GM23248 (cell line): Measurements from ENCODE around the gene TUBG1. TPM values are rescaled to one million over a fixed set of nuclear protein-coding genes. Genes with fewer than 3 reads are reported as not detected.

Source experiments
- DNase-seq: peaks from one replicate; pipeline ENCODE4 v3.0.0-alpha.2; 2015
- H2AFZ ChIP-seq: fragments of 200-600 bp; sonication (generic); 2 replicates; pipeline ENCODE4 v1.6.1; 2016; ENCODE audit warnings: antibody characterized with exemption
- H3F3A ChIP-seq: fragments of 200-600 bp; sonication (generic); 2 replicates; pipeline ENCODE4 v1.6.1; 2016; ENCODE audit warnings: mild to moderate bottlenecking, antibody characterized with exemption, mixed run types; ENCODE audit not compliant: insufficient read depth
- H3K27ac ChIP-seq: fragments of 200-600 bp; sonication (generic); 2 replicates; pipeline ENCODE4 v1.5.1; 2016; ENCODE audit warnings: mild to moderate bottlenecking
- H3K27me3 ChIP-seq: fragments of 200-600 bp; sonication (generic); replicated peaks from 2 replicates; pipeline ENCODE4 v1.6.1; 2016; ENCODE audit warnings: mild to moderate bottlenecking; ENCODE audit not compliant: insufficient read depth
- H3K36me3 ChIP-seq: fragments of 200-600 bp; sonication (generic); 2 replicates; pipeline ENCODE4 v1.6.1; 2016; ENCODE audit warnings: low read depth, mild to moderate bottlenecking
- H3K4me1 ChIP-seq: fragments of 200-600 bp; sonication (generic); 2 replicates; pipeline ENCODE4 v1.6.1; 2016; ENCODE audit warnings: mild to moderate bottlenecking; ENCODE audit not compliant: insufficient read depth
- H3K4me2 ChIP-seq: fragments of 200-600 bp; sonication (generic); one replicate; pipeline ENCODE4 v1.6.1; 2016; ENCODE audit warnings: mild to moderate bottlenecking; ENCODE audit not compliant: unreplicated experiment
- H3K4me3 ChIP-seq: fragments of 200-600 bp; sonication (generic); 2 replicates; pipeline ENCODE4 v1.5.1; 2016; ENCODE audit warnings: mild to moderate bottlenecking
- H3K79me2 ChIP-seq: fragments of 200-600 bp; sonication (generic); 2 replicates; pipeline ENCODE4 v1.6.1; 2016; ENCODE audit warnings: mild to moderate bottlenecking; ENCODE audit not compliant: insufficient read depth
- H3K9ac ChIP-seq: fragments of 200-600 bp; sonication (generic); 2 replicates; pipeline ENCODE4 v1.6.1; 2016; ENCODE audit warnings: mild to moderate bottlenecking
- H3K9me2 ChIP-seq: fragments of 200-600 bp; sonication (generic); 2 replicates; pipeline ENCODE4 v1.6.1; 2016; ENCODE audit warnings: mixed run types, mild to moderate bottlenecking, moderate library complexity; ENCODE audit not compliant: insufficient read depth
- H3K9me3 ChIP-seq: fragments of 200-600 bp; sonication (generic); one replicate; pipeline ENCODE4 v1.6.1; 2017; ENCODE audit warnings: low read depth
- H4K20me1 ChIP-seq: fragments of 200-600 bp; sonication (generic); 2 replicates; pipeline ENCODE4 v1.6.0; 2016; ENCODE audit not compliant: insufficient read depth
- EZH2 ChIP-seq: fragments of 200-600 bp; sonication (generic); IDR thresholded peaks from 2 replicates; pipeline ENCODE4 v1.6.1; 2018; ENCODE audit warnings: antibody characterized with exemption, mild to moderate bottlenecking; ENCODE audit not compliant: insufficient read depth, poor library complexity, severe bottlenecking
- EZH2phosphoT487 ChIP-seq: fragments of 200-600 bp; sonication (generic); IDR thresholded peaks from 2 replicates; pipeline ENCODE4 v1.6.1; 2018; ENCODE audit warnings: antibody characterized with exemption, moderate library complexity, mild to moderate bottlenecking, low read depth; ENCODE audit not compliant: insufficient read depth
- WGBS, 2 experiments: methylation state at CpG; one replicate each; pipeline ENCODE4 v1.1.6; 2015 to 2017; ENCODE audit warnings: low lambda C conversion rate in 2 of 2, low coverage in 1 of 2; ENCODE audit errors: missing lambda C conversion rate in 2 of 2; 5-methylcytosine and 5-hydroxymethylcytosine counted together
- in situ Hi-C: fragments of 300-500 bp; cut with MboI; formaldehyde crosslinking; loops from 2 replicates; pipeline ENCODE4 v1.15.0; 2020
- polyA plus RNA-seq: library from polyadenylated mRNA; unstranded; fragments of >200 nt; fragmentation: Nextera tagmentation; extraction: Ambion mirVana; gene quantifications from 2 replicates; pipeline ENCODE4 v1.2.1, GENCODE V29; 2016
- total RNA-seq: library from RNA; depleted of rRNA; stranded (reverse); fragments of >200 nt; shearing (Covaris generic); gene quantifications from 2 replicates; pipeline ENCODE4 v1.2.3, GENCODE V29; 2014

Gene TUBG1
- total and polyA plus RNA-seq, 2 experiments from 2014 or later: 53.0 to 95.3 TPM

GRCh38 chr17:42571435-42572225 lies 37.9 kb upstream of the TUBG1 start:
- peaks cover 87% of the 10 kb centered on the region for H3K79me2 ChIP-seq

GRCh38 chr17:42573095-42573494 lies 36.4 kb upstream of the TUBG1 start:
- no peaks in the 10 kb centered on the region for H3K27me3 ChIP-seq
- H3K4me2 ChIP-seq: no peak overlapping the region
- H3K4me1 ChIP-seq: peaks cover 9% of the 10 kb centered on the region; the same call in 1 of the 2 replicates
- no peaks in the 10 kb centered on the region for H4K20me1 ChIP-seq
- no peak overlapping the region for H3K27ac ChIP-seq
- no peak overlapping the region for H3K4me3 ChIP-seq
- peaks cover 46% of the 10 kb centered on the region for H3F3A ChIP-seq
- no peak overlapping the region for H2AFZ ChIP-seq
- H3K9me3 ChIP-seq: no peaks in the 10 kb centered on the region
- no peaks in the 10 kb centered on the region for H3K9me2 ChIP-seq
- no peak for DNase-seq
- peaks cover 35% of the 10 kb centered on the region for H3K36me3 ChIP-seq
- TF ChIP-seq EZH2phosphoT487: no peak
- no peak for TF ChIP-seq EZH2
- 96 to 98% methylated on average over 4 of the region's 4 CpGs for WGBS, 2 experiments
- H3K79me2 ChIP-seq: peaks cover 83% of the 10 kb centered on the region
- in situ Hi-C loops: no loop called here
- no peak overlapping the region for H3K9ac ChIP-seq

More at GRCh38 chr17:42571435-42572225, 37.9 kb upstream of the TUBG1 start:
- DNase-seq: no peak
- WGBS, 2 experiments: 81 to 83% methylated on average over 12 of the region's 12 CpGs
- no peak overlapping the region for H3K4me2 ChIP-seq
- in situ Hi-C loops: no loop called here
- H3K36me3 ChIP-seq: peaks cover 35% of the 10 kb centered on the region
- H3K9me2 ChIP-seq: no peaks in the 10 kb centered on the region
- no peaks in the 10 kb centered on the region for H4K20me1 ChIP-seq
- H3K27ac ChIP-seq: no peak overlapping the region
- peaks cover 43% of the 10 kb centered on the region for H3F3A ChIP-seq
- H3K4me1 ChIP-seq: 0 out of 2 replicates have a peak, but pooled peaks cover 5% of the 10 kb centered on the region
- H3K4me3 ChIP-seq: no peak overlapping the region
- no peak for TF ChIP-seq EZH2
- no peak for TF ChIP-seq EZH2phosphoT487
- no peak overlapping the region; the same call in 1 of the 2 replicates for H3K9ac ChIP-seq
- H3K27me3 ChIP-seq: no peaks in the 10 kb centered on the region
- no peaks in the 10 kb centered on the region for H3K9me3 ChIP-seq
- H2AFZ ChIP-seq: no peak overlapping the region

GRCh38 chr17:42574463-42574862 lies 35.0 kb upstream of the TUBG1 start:
- Histone ChIP-seq H4K20me1 (no peaks in the 10 kb centered on the region), H3K9ac (no peak overlapping the region), H3K27ac (no peak overlapping the region), H3K4me3 (no peak overlapping the region), H3K9me2 (no peaks in the 10 kb centered on the region), H3K4me1 (peaks cover 14% of the 10 kb centered on the region; the same call in 1 of the 2 replicates), H3K9me3 (no peaks in the 10 kb centered on the region), H3K79me2 (peaks cover 79% of the 10 kb centered on the region), H2AFZ (no peak overlapping the region), H3K4me2 (no peak overlapping the region), H3F3A (peaks cover 58% of the 10 kb centered on the region), H3K36me3 (peaks cover 35% of the 10 kb centered on the region), H3K27me3 (no peaks in the 10 kb centered on the region)
- no peak for TF ChIP-seq EZH2
- TF ChIP-seq EZH2phosphoT487: no peak
- no peak for DNase-seq
- in situ Hi-C loops: no loop called here
- 78 to 92% methylated on average over 3 of the region's 3 CpGs for WGBS, 2 experiments

- Histone ChIP-seq H3K9me2 (no peaks in the 10 kb centered on the region), H3K9ac (peak overlapping the region; percentile 93), H3F3A (peaks cover 51% of the 10 kb centered on the region), H3K27me3 (no peaks in the 10 kb centered on the region), H4K20me1 (no peaks in the 10 kb centered on the region), H3K27ac (peak overlapping the region; percentile 34), H3K4me2 (peak overlapping the region; percentile 97), H3K36me3 (peaks cover 16% of the 10 kb centered on the region), H3K4me1 (peaks cover 14% of the 10 kb centered on the region; the same call in 1 of the 2 replicates), H2AFZ (peak overlapping the region; percentile 35; the same call in 1 of the 2 replicates), H3K79me2 (peaks cover 61% of the 10 kb centered on the region), H3K9me3 (no peaks in the 10 kb centered on the region), H3K4me3 (peak overlapping the region; percentile 95)
- in situ Hi-C loops: no loop called here
- WGBS, 2 experiments: 1 to 2% methylated on average over 18 of the region's 18 CpGs
- TF ChIP-seq EZH2phosphoT487 (no peak), EZH2 (no peak)
- DNase-seq: no peak
These were observed 32.3 kb upstream of the TUBG1 start for GRCh38 chr17:42577140-42577531.
